LNCAP (cell line): Measurements from ENCODE around the gene TMEM108.

Experiments used
- CTCF ChIP-seq: fragments of 450-650 bp; IDR thresholded peaks from 2 replicates; pipeline ENCODE4 v1.5.1; 2017; ENCODE audit warnings: mild to moderate bottlenecking

Gene TMEM108

GRCh38 chr3:133328373-133328772 is 290.2 kb downstream of the TMEM108 start:
- no peak for TF ChIP-seq CTCF

DNA sequence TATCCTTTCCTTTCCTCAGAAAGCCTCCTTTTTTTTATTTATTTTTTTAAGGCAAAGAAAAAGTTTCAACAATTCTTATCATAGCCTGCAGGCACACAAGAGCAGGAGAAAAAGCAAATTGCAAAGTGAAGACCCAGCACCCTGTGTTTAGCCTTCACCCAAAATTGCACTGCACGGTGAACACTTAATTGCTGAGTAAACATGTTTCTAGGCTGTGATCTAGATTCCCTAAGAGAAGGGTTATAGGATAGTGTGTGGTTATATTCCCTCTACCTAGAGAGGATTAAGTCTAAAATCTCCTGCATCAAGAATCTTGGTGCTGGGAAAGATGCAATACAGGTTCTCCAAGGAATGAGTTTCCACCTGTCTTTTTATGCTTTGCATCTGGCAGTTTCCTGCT is 291.4 kb downstream of the TMEM108 start:
- no peak for TF ChIP-seq CTCF

GRCh38 chr3:133330065-133330464 is 291.9 kb downstream of the TMEM108 start:
- no peak for TF ChIP-seq CTCF

- TF ChIP-seq CTCF, result no peak
These were observed 292.3 kb downstream of the TMEM108 start for GRCh38 chr3:133330522-133330921.

GRCh38 chr3:133354721-133355120 is 316.5 kb downstream of the TMEM108 start:
- no peak for TF ChIP-seq CTCF

GRCh38 chr3:133360476-133360875 is 322.3 kb downstream of the TMEM108 start:
- TF ChIP-seq CTCF, result no peak

DNA sequence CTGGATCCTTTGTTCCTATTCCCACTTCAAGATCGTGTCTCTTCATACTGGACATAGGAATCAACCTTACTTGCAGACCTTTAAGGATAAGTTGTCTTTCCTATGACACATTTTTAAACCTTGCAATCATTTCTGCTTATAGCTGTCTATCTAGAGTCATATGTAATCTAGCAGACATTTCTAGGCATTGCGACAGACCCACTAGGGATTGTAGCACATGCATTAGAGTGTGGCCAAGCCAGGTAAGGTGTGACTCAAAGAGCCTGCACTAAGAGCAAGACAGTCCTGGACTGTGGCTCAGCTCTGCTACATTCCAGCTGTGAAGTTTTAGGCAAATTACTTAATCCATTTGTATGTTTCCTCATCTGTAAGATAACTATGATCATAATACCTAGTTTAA is 322.8 kb downstream of the TMEM108 start:
- TF ChIP-seq CTCF, result no peak

- TF ChIP-seq CTCF, result no peak
These were observed 323.2 kb downstream of the TMEM108 start for GRCh38 chr3:133361435-133361834.
